Loucy (cell line): Measurements from ENCODE around the gene PLCB3.

Source experiments
- H2AFZ ChIP-seq: fragments of 200-600 bp; sonication (generic); 2 replicates; pipeline ENCODE4 v1.6.0; 2016; ENCODE audit warnings: antibody characterized with exemption, mild to moderate bottlenecking, low read length, moderate library complexity
- H3F3A ChIP-seq: fragments of 200-600 bp; 2 replicates; pipeline ENCODE4 v1.6.0; 2016; ENCODE audit warnings: antibody characterized with exemption, low read depth, mild to moderate bottlenecking
- H3K27me3 ChIP-seq: fragments of 200-600 bp; sonication (generic); 2 replicates; pipeline ENCODE4 v1.6.1; 2014; ENCODE audit warnings: low read length, mild to moderate bottlenecking; ENCODE audit not compliant: insufficient read depth, poor library complexity, severe bottlenecking
- H3K36me3 ChIP-seq: fragments of 200-600 bp; sonication (generic); 2 replicates; pipeline ENCODE4 v1.6.1; 2016; ENCODE audit warnings: low read length; ENCODE audit not compliant: insufficient read depth
- H3K4me1 ChIP-seq: fragments of 200-600 bp; sonication (generic); 2 replicates; pipeline ENCODE4 v1.5.1; 2014; ENCODE audit warnings: low read length, mild to moderate bottlenecking; ENCODE audit not compliant: insufficient read depth, poor library complexity, severe bottlenecking
- H3K4me2 ChIP-seq: fragments of 200-600 bp; sonication (generic); 2 replicates; pipeline ENCODE4 v1.6.0; 2014; ENCODE audit warnings: antibody characterized with exemption, low read length, low read depth, mild to moderate bottlenecking; ENCODE audit not compliant: poor library complexity, severe bottlenecking
- H3K4me3 ChIP-seq: fragments of 200-600 bp; sonication (generic); 2 replicates; pipeline ENCODE4 v1.5.1; 2014; ENCODE audit warnings: low read length, mild to moderate bottlenecking, mixed read lengths; ENCODE audit not compliant: poor library complexity, severe bottlenecking
- H3K79me2 ChIP-seq: fragments of 200-600 bp; sonication (generic); 2 replicates; pipeline ENCODE4 v1.6.1; 2014; ENCODE audit warnings: low read length; ENCODE audit not compliant: insufficient read depth
- H3K9ac ChIP-seq: fragments of 200-600 bp; sonication (generic); 2 replicates; pipeline ENCODE4 v1.6.0; 2014; ENCODE audit warnings: mild to moderate bottlenecking, low read depth, low read length, moderate library complexity; ENCODE audit not compliant: poor library complexity, severe bottlenecking
- H3K9me2 ChIP-seq: fragments of 200-600 bp; sonication (generic); replicated peaks from 2 replicates; pipeline ENCODE4 v1.6.1; 2016; ENCODE audit warnings: low read depth, low read length, mixed read lengths
- H3K9me3 ChIP-seq: fragments of 200-600 bp; sonication (generic); 2 replicates; pipeline ENCODE4 v1.6.1; 2014; ENCODE audit warnings: mild to moderate bottlenecking, antibody characterized with exemption, low read length, low read depth; ENCODE audit not compliant: insufficient read depth
- H4K20me1 ChIP-seq: fragments of 200-600 bp; sonication (generic); 2 replicates; pipeline ENCODE4 v1.6.0; 2014; ENCODE audit warnings: antibody characterized with exemption, low read length, mild to moderate bottlenecking; ENCODE audit not compliant: insufficient read depth, poor library complexity, severe bottlenecking
- CTCF ChIP-seq: fragments of 200-600 bp; sonication (generic); conservative IDR thresholded peaks from 2 replicates; pipeline ENCODE4 v1.5.1; 2014; ENCODE audit warnings: mild to moderate bottlenecking, antibody characterized with exemption, low read length
- EZH2phosphoT487 ChIP-seq: fragments of 200-600 bp; IDR thresholded peaks from 2 replicates; pipeline ENCODE4 v1.6.1; 2018; ENCODE audit warnings: antibody characterized with exemption, mild to moderate bottlenecking, moderate library complexity, borderline replicate concordance

Gene PLCB3

DNA sequence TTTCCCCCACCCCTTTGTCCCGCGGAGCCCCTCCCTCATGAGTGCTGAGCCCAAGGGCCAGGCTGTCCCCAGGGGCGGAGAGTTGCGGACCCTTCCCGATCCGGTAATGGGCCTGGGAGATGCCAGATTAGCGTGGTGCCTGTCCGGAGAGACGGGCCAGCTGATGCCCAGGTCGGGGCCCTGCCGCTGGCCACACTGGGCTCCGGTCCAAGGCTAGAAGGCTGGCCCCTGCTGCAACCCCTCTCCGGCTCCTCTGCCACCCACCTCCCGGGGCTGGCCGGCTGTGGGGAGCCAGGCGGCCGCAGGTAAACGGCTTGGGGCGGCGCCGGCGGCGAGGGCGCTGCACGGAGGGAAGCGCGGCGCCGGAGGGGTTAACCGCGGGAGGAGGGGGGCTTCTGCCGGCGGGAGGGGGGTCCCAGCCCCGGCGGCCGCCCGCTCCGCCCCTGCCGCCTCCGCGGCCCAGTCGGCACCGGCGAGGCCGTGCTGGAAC lies 40.0 kb downstream of the PLCB3 start, which contains the start of gene KCNK4:
TSS of gene KCNK4 (plus strand) at position 41 of the 490 bp plus-strand sequence. CDS start 1,717 bp downstream, outside the sequence.
- Histone ChIP-seq H3F3A (no peaks in the 10 kb centered on the region), H3K9me3 (no peaks in the 10 kb centered on the region), H3K79me2 (peaks cover 5% of the 10 kb centered on the region; the same call in 1 of the 2 replicates), H3K4me3 (no peak within 1 kb of the TSS), H3K4me1 (no peaks in the 10 kb centered on the region), H4K20me1 (no peaks in the 10 kb centered on the region), H3K36me3 (no peaks in the 10 kb centered on the region), H3K9me2 (no peaks in the 10 kb centered on the region), H3K9ac (no peak within 1 kb of the TSS), H2AFZ (no peak within 1 kb of the TSS), H3K27me3 (no peaks in the 10 kb centered on the region), H3K4me2 (no peak within 1 kb of the TSS)
- TF ChIP-seq EZH2phosphoT487 (no peak), CTCF (no peak)

GRCh38 chr11:64291752-64292459 lies 40.6 kb downstream of the PLCB3 start:
- Histone ChIP-seq H3K79me2 (peaks cover under 1% of the 10 kb centered on the region; the same call in 1 of the 2 replicates), H4K20me1 (no peaks in the 10 kb centered on the region), H3K4me3 (no peak overlapping the region), H3K9me3 (no peaks in the 10 kb centered on the region), H3K4me2 (no peak overlapping the region), H3K36me3 (no peaks in the 10 kb centered on the region), H3K9me2 (no peaks in the 10 kb centered on the region), H3K9ac (no peak overlapping the region), H3K4me1 (no peaks in the 10 kb centered on the region), H3F3A (no peaks in the 10 kb centered on the region), H3K27me3 (no peaks in the 10 kb centered on the region), H2AFZ (no peak overlapping the region)
- TF ChIP-seq EZH2phosphoT487 (no peak), CTCF (no peak)

DNA sequence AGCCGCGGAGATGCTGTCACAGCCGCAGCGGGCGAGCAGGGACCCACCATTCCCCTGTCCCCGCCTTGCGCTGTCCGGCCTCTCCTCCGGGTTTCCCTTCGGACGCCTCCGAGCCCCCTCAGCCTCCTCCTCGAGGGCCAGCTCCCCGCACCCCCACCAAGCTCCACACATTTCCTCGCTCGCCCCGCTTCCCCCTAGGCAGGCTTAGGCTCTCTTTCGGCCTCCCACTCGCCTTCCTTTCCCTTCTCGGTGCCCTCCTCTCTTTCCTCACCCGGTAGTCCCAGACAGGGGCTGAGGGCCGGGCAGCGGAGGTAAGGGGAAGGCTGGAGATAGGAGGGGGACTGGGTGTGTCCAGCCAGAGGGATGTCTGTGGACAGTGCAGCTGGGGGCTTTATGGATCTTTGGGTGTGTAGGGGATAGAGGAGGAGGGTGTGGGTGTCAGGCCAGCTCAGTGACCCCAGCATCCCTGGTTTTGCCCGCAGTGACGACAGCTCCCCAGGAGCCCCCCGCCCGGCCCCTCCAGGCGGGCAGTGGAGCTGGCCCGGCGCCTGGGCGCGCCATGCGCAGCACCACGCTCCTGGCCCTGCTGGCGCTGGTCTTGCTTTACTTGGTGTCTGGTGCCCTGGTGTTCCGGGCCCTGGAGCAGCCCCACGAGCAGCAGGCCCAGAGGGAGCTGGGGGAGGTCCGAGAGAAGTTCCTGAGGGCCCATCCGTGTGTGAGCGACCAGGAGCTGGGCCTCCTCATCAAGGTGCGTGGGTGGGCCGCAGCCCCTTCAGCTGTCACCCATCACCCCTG lies 41.3 kb downstream of the PLCB3 start:
- no peak overlapping the region for H3K4me3 ChIP-seq
- no peak overlapping the region for H2AFZ ChIP-seq
- H3K27me3 ChIP-seq, result no peaks in the 10 kb centered on the region
- no peaks in the 10 kb centered on the region for H3K4me1 ChIP-seq
- H3K79me2 ChIP-seq, result no peaks in the 10 kb centered on the region
- H3F3A ChIP-seq, result no peaks in the 10 kb centered on the region
- no peak overlapping the region for H3K4me2 ChIP-seq
- H3K9me2 ChIP-seq, result no peaks in the 10 kb centered on the region
- no peaks in the 10 kb centered on the region for H3K36me3 ChIP-seq
- H3K9me3 ChIP-seq, result no peaks in the 10 kb centered on the region
- H3K9ac ChIP-seq, result no peak overlapping the region
- TF ChIP-seq EZH2phosphoT487, result no peak
- no peaks in the 10 kb centered on the region for H4K20me1 ChIP-seq
